ENCODE measurements around the gene DAZAP1.

DAZAP1 gene

DNA sequence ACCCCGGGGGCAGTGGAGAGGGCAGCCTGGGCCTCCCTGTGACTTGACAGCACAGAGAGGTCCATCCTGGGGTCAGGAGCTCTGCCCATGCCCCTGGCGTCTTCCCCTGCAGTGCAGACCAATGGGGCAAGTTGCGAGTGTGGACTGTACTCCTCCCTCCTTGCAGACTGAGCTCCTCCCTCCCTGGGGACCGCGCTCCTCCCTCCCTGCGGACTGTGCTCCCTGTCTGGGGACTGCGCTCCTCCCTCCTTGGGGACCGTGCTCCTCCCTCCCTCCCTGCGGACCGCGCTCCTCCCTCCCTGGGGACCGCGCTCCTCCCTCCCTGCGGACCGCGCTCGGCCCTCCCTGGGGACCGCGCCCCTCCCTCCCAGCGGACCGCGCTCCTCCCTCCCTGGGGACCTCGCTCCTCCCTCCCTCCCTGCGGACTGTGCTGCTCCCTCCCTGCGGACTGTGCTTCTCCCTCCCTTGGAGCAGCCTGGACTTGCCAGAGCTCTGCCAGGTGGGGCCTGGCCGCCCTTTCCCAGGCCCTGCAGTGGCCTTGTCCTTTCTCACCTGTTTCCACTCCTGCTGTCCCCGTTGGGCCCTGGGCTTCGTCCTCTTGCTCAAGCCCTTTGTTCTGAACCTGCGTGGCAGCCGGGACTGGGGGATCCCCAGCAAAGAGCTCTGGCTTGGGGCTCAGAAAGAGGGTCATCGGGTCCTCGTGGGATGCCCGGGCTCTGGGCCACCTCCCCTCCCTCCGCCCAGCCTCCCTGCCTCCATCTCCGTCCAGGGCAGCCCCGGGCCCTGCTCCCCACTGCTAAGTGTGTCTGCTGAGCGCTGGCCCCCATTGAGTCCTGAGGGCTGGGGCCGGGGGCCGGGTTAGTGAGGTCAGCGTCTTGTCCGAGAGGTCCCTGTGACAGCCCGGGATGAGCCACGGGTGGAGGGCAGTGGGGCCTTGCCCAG lies 12.9 kb upstream of the DAZAP1 start:
- DNase-seq, result no peak

DNA sequence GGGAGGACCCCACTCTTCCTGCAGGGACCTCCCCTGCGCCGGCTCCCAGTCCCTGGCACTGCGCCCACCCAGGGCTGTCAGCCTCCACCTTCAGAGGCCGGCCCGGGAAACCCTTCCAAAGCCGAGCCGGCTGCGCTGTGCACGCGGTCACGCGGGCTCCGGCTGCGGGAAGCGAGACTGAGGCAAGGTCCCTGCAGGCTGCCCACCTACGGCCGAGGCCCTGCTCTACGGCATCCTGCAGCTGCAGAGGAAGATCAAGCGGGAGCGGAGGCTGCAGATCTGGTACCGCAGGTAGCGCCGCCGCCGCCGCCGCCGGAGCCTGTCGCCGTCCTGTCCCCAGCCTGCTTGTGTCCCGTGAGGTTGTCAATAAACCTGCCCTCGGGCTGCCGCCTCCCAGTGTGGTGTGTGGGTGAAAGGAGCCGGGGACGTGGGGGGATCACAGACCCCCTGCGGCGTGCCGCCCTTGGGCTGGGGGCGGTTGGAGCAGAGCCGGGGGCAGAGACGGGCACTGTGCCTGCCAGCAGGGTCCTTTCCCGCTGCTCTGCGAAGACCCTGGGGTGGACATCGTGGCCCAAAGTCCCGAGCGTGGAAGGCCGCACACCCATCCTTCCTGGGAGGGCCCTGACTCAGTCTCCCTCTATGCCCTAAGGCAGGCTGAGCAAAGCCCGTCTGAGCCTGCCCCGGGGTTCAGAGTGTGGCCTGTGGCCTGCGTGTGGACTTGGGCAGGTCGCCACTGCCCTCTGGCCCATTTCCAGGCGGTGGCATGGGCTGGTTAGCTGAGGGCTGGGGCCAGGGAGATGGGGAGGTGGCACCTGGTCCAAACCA lies 12.0 kb upstream of the DAZAP1 start:
- no peak for DNase-seq

DNA sequence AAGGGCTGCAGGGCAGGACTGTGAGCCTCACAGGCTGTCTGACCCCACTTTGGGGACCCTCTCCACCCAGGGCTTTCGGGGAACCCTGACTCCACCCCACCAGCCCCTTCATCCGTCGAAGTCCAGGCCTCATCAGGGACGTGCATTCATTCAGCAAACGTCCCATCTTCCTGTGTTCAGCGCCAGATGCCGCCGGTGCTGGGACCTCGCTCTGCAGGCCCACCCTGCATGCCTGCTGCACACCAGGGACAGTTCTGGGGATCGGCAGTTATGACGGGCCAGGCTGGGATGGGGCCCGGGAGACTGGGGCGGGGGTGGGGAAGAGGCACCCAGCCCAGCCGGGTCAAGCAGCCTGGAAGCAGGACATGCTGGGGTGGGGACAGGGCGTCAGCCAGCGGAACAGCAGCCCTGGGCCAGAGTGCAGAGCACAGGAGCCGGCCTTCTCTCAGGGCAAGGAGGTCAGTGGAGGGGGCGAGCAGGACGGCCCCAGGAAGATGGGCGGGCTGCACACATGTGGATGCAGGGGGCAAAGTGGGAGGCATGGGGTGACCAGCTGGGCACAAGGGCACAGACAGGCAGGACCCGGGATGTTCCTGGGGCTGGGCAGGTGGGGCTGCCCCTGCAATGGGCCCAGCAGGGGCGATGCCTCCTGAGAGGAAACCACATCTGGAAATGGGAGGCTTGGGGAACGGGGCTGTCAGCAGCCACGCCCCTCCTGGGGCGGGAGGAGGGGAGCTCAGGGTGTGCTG lies 11.2 kb upstream of the DAZAP1 start:
- no peak for DNase-seq

DNA sequence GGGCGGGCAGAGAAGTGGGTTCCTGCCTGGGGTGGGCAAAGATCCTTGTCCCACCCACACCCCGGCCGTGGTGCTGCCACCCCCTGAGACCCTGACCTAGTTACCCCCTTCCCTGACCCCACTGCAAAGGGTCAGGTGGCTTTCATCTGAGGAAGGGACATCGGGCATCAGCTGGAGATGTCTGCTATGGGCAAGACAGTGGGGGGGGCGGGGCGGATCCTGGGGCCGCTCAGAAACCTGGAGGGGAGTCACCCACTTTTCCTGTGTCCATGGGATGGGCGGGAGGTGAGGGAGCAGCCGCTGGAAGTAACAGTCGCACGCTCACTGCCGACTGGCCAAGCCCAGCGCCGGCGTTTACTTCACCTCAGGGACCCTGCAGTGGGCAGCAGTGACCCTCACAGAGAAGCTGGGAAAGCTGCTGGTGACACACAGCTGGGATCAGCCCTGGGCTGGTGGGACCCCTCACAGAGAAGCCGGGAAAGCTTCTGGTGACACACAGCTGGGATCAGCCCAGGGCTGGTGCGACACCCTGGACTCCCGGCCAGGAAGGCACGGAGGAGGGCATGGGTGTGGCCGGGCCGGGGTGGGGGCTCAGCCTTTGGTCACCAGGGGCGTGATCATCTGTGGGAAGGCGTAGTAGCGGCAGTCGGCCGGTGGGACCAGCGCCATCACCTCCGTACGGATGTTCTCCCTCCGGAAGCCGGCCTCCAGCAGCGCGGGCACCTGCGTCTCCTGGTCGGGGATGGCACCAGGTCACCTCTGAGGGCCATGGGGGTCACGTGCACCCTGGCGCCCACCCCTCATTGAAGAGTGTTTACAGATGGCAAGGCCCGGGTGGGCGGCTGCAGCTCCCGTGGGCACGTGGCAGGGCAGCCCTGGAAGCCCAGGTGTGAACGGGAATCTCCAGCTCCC lies 10.4 kb upstream of the DAZAP1 start:
- no peak for DNase-seq

DNA sequence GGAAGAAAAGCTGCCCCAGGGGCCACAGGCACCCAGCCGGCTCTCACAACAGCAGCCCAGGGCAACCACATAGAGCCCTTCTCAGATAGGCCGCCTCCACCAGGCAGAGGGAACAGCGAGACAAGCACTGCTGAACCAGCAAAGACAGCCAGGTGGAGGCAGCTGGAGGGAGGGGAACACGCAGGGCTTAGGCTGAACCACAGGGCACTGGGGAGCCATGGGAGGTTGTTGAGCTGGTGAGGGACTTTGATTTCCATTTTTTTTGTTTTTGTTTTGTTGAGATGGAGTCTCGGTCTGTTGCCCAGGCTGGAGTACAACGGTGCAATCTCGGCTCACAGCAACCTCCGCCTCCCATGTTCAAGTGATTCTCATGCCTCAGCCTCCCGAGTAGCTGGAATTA lies 9.5 kb upstream of the DAZAP1 start:
- DNase-seq, result no peak

DNA sequence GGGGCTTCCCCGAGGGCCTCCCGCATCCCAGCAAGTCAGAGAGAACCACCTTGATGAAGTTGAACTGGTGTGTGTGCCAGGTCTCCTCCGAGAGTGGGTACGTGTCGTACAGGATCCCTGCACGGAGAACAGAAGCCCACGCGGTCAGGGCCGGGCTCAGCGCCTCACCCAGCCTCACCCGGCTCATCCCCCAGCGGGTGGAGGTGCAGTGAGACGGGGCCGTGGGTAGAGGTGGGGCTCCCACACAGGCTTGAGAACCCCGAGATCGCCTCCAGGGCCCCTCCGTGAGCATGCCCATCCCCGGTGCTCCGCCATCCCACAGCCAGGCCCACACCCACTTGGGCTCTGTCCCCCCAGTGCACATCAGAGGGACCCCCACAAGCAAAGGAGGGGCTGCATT lies 8.3 kb upstream of the DAZAP1 start:
- no peak for DNase-seq

DNA sequence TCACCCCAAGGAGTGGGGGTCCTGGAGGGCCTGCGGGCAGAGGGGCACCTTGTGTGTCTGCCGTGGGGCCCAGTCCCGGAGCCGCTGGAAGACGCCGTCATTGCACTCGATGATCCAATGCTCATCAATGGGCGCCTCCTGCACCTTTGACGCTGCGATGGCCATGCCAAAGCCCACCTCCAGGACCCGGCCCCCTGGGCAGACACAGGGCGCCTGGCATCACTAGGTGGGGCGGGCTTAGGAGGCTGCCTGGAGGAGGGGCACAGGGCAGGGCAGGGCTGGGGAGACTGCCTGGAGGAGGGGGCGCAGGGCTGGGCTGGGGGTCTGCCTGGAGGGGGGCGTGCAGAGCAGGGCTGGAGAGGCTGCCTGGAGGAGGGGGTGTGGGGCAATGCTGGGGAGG lies 7.6 kb upstream of the DAZAP1 start:
- no peak for DNase-seq

DNA sequence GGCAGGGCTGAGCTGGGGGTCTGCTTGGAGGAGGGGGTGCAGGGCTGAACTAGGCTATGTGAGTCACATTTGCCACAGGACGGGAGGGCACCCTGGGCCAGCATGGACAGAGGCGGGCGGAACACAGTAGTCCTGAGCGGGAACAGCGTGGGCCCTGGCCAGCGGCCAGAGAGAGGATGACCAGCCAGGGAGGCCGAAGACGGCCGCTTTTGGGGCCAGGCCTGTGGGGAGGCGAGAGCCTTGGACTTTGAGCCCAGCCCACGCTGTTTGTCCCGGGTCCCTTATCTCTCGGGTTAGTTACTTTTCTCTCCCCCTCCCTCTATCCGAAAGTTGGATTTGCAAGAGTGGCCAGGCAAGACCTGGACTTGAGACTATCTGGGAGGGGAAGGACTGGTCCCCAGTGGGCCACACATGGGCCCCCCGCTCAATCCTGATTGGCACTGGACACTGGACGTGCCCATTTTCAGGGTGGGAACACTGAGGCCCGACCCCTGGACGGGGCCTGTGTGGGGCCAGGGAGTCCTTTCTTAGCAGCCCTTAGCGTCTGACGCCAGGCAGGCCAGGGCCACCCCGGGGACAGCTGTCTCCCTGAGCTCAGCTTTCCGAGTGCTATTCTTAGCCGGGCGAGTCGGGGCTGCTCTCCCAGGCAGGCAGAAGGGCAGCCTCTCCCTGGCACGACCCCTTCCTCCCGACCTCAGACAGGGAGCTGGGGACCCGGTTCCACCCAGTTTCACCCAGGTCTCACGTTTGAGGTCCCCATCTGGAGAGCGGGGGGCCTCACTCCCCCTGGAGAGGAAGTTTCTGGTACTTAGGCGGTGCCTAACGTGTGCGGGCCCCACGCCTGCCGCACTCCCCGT lies 6.9 kb upstream of the DAZAP1 start:
- DNase-seq, result peak; percentile 54

DNA sequence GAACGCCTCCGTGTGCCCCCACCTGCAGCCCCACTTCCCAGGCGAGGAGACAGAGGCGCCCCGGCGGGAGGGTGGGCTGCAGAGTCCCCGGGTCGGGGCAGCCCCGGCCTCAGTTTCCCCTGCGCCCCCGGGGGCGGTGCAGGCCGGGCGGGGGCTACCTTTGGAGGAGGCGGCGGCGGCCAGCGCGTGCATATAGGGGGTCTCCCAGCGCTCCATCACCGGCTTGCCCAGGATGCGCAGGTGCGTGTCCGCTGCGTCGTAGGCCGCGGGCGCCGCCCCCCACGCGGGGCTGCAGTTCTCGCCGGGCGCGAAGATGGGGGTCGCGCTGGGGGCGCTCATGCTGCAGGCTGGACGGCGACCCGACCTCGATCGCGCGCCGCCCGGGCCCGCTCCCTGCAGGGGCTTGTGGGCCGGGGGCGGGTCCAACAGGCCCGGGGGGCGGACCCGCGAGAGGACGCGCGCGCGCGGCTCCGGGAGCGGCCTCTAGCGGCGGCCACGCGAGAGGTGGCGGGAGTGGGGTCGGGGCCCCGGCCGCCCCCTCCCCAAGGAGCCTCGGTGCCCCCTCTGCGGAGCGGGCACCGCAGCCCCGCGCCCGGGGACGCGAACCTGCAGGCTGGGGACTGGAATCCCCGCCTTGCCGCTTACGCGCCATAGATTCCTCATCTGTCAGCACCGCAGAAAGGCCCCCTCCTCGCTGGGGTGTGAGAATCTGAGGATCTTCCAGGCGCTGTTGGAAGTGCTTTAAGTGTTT lies 6.1 kb upstream of the DAZAP1 start, which contains the start of gene GAMT:
Gene GAMT (minus strand): TSS at position 405 of the 751 bp plus-strand sequence. CDS start 66 bp downstream, at position 339.
- DNase-seq, result peak; percentile 9

DNA sequence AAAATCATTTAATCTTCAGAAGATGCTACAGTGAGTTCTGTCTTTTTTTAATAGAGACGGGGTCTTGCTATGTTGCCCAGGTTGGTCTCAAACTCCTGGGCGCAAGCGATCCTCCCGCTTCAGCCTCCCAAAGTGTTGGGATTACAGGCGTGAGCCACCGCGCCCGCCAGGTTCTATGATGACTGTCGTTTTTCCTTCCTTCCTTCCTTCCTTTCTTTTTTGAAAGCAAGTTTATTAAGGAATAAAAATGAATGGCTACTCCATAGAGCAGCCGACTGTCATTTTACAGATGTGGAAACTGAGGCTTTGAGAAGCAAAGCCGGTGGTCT lies 5.5 kb upstream of the DAZAP1 start:
- DNase-seq, result no peak

DNA sequence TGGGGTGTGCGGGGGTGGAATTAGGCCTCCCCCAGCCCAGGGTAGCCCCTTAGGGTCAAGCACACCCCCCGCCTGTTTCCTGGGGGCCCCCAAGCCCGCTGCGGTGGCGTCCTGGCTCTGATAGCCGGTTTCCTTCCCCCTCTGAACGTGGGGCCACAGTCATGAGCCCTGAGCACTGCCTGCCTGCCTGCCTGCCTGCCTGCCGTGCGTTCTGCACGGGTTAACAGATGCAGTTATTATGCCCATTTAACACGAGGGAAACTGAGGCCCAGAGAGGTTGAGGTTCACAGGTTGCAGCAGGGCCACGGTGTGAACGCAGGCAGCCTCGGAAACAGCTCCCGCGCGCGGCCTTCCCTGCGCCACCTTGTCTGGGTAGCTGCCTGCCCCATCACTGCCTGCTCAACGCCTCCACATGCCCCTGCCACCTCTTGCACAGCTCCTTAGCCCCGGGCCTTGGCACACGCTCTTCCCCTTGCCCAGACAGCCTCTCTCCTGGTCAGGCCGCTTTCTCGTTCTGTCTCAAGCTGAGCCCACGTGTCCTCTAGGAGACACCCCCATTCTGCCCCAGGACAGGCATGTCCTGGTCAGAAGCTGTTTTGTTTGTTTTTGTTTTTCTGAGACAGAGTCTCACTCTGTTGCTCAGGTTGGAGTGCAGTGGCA lies 4.8 kb upstream of the DAZAP1 start:
- no peak for DNase-seq

DNA sequence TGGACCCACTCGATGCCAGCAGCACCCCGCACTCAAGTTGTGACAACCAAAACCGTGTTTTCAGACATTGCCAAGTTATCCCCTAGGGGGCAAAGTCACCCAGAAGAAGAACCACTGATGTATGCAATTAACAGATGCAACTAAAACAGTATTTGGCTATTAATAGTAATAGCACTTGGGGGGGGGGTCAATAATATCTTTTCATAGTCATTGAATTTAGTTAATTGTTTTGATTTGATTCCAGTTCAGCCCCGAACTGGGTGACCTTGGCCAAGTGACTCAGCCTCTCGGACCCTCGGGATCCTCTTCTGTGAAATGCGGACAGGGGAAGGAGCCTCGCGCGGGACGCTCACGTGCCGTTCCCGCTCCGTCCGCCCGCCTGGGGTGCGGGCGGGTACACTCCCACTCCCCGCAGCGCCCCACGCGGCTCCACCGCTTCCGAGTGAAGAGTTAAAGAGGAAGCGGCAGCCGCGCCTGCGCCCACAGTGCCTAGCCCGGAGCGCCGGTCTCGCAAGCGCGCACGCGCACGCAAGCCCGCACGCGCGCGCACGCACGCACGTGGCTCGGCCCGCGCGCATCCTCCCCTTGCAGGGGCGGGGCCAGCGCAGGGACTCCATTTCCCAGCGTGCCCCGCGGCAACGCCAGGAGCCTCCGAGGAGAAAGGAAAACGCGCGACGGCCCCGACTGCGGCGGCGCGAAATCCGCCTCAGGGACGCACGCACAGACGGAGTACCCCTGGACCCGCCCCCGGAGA lies 435 bp upstream of the DAZAP1 start:
- DNase-seq, result peak; percentile 87

DNA sequence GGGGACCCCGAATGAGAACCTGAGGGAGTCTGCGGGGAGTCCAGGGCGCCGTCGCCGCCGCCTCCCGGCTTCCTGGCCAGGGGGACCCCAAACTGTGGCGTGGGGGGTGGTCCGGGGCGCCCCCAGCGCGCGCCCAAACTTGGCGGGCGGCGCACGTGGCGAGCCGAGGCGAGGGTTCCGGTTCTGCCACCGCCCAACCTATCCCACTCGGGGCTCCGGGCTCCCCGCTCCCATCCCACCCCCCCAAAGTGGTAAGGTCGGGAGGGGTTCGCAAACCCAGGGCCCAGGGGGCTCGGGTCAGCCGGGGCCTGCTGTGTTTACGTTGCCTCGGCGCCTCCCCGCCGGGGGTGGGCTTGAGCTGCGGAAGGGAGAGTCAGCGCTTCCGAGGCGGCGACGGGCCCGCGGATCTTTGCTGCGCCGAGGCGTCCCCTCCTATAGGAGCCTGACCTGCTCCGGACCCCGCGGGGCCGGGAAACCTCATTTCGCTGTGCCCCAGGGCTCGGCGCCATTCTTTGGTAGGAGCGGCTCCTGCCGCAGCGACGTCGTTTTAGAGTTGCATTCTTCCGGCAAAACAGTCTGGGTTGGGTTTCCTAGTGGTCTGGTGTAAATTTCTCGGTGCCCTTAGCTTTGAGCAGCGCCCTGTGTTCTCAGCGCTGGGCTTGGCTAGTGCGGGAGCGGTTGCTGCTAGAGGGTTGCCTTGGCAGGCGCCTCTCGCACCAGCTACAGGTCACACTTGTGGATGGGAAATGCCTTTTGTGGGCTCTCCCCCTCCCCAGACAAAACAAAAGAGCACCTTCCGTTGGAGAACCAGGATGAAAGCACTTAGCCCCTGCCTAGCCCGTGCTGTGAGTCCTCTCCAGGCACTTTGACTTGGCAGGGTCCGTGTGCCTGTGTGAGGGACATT lies 1.2 kb downstream of the DAZAP1 start:
- DNase-seq, result no peak

DNA sequence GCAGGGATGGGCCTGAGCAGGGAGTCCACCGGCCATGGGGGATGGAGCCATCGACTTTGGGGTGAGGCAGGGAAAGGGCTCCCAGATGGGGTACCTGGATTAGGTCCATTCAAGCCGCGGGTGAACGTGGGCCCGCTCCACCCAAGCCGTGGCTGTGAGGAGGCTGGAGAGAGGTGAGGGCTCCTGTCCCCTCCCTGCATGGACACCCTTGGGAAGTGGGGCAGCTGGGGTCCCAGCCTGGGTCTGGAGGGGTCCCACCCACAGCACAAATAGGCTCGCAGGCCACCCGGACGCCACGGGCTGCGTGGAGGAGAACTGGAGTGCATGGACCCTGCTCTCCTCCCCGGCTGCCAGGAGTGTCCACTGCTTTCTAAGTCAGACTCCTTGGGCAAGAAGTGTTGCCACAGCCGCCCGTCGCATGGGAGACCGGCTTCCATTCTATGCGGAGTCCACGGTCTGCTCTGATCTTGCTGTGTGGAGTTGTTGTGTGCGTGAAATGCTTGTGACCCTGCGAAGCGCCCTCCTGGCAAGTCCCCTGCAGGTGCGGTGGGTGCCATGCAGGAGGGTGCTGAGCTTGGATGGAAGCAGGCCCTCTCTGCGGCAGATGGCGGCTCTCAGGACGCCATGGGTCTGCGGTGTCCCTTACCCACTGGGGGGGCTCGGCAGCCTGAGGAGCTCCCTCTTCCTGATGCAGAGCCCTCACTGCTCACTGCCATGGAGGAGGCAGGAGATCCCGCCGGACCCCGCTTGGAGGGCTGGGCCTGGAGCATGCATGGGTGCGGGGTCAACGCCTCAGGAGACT lies 2.0 kb downstream of the DAZAP1 start:
- no peak for DNase-seq

DNA sequence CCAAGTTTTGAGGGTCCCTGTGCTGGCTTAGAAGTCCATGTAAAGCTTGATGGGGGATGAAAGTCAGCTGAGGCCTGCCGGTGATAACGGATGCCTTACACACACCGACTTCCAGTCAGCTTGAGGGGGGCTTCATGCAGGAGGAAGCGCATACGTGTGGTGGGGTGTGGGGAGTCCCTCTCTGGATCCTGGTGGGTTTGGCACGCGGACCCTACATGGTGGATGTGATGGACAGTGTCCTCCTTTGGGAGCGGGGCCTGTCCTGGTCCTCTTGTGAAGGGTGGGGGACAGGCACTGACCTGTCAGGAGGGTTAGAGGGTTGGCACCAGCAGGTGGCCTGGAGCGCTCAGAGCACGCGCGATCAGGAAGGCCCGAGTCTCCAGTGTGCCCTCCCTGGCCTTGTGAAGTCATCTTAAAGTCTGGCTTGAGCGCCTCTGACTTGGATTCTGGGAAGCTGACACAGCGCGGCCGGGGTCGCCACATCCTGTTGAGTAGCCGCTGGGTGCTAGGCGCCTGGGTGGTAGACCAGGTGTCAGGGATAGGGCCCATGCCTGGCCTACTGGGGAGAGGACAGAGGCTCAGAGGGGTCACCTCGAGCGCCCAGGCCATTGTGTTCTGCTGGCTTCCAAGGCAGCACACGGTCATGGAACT lies 2.9 kb downstream of the DAZAP1 start:
- DNase-seq, result no peak

DNA sequence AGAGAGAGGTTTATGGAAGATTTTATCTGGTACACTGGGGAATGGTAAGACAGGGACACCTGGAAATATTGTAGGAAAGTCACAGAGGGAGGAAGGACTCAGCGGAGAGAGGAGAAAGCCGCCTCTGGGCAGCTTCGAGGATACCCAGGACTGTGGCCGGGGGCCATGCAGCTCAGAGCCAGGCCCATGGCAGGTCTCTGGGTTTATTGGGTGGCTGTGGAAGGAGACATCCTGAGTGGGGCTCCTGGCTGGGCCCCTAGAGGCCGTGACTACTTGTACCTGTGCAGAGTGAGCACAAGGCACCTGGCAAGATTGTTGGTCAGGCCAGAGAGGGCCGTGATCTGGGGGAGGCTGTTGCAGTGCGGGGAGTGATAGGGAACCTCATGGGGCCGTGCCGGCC lies 3.4 kb downstream of the DAZAP1 start:
- DNase-seq, result no peak
